Fibroblast of villous mesenchyme (primary cell): Measurements from ENCODE around the gene ARHGEF40. TPM values are rescaled to one million over a fixed set of nuclear protein-coding genes. Genes with fewer than 3 reads are reported as not detected.

ENCODE experiments used
- DNase-seq: peaks from one replicate; pipeline ENCODE4 v3.0.0-alpha.2; 2010; ENCODE audit warnings: low read depth
- H3K4me3 ChIP-seq: 2 replicates; pipeline ENCODE4 v1.5.1; 2011; ENCODE audit warnings: low read depth, mild to moderate bottlenecking, low read length
- CTCF ChIP-seq: IDR thresholded peaks from 2 replicates; pipeline ENCODE4 v1.5.1; 2012; ENCODE audit warnings: low read depth, mild to moderate bottlenecking, low read length; ENCODE audit not compliant: insufficient read depth
- total RNA-seq: library from RNA; depleted of rRNA; stranded (reverse); fragments of >200 nt; gene quantifications from 2 replicates; pipeline ENCODE4 v1.2.3, GENCODE V29; 2012

The ARHGEF40 gene
- total RNA-seq, 1 donor, result 45.3 TPM

DNA sequence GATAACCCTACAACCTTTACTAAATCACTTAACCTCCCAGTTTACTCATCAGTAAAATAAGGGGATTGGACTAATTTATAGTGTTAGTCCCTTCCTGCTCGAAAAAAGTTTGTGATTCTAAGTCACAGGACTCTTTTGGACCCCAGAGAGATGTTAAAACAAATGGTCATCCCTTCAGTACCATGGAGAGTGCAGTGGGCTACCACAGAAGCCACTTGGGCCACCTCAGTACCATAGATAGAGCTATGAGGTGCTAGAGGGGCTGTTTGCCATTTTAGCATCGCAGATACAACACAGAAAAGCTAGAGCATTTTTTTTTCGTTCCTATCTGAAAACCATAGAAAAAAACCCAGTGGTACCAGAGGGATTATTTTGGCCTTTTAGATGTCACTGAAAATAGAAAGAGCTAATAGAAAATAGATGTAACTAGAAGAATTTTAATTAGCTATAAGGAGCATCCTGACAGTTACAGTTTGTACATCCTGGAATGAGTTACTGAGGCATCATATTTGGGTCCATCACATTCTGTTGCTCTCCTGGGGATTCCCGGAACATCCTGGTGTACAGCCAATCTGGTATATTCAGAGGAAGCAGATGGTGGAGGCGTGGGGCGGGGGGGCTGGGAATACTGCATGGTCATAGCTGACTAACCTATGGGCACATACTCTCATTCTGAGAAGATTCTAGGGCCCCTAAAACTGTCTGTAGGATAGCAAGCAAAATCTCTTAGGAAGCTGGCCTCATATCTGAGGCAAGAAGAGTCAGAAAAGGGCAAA lies 25.5 kb downstream of the ARHGEF40 start:
- TF ChIP-seq CTCF, result no peak
- no peak overlapping the region for H3K4me3 ChIP-seq
- peak; percentile 21 for DNase-seq

GRCh38 chr14:21096438-21096837 lies 26.3 kb downstream of the ARHGEF40 start:
- DNase-seq, result no peak
- H3K4me3 ChIP-seq, result no peak overlapping the region
- no peak for TF ChIP-seq CTCF

GRCh38 chr14:21096978-21097635 lies 27.0 kb downstream of the ARHGEF40 start:
- no peak overlapping the region for H3K4me3 ChIP-seq
- no peak for DNase-seq
- TF ChIP-seq CTCF, result no peak

- H3K4me3 ChIP-seq, result no peak overlapping the region
- TF ChIP-seq CTCF, result no peak
- DNase-seq, result no peak
Measured at GRCh38 chr14:21097636-21098075, 27.6 kb downstream of the ARHGEF40 start.

DNA sequence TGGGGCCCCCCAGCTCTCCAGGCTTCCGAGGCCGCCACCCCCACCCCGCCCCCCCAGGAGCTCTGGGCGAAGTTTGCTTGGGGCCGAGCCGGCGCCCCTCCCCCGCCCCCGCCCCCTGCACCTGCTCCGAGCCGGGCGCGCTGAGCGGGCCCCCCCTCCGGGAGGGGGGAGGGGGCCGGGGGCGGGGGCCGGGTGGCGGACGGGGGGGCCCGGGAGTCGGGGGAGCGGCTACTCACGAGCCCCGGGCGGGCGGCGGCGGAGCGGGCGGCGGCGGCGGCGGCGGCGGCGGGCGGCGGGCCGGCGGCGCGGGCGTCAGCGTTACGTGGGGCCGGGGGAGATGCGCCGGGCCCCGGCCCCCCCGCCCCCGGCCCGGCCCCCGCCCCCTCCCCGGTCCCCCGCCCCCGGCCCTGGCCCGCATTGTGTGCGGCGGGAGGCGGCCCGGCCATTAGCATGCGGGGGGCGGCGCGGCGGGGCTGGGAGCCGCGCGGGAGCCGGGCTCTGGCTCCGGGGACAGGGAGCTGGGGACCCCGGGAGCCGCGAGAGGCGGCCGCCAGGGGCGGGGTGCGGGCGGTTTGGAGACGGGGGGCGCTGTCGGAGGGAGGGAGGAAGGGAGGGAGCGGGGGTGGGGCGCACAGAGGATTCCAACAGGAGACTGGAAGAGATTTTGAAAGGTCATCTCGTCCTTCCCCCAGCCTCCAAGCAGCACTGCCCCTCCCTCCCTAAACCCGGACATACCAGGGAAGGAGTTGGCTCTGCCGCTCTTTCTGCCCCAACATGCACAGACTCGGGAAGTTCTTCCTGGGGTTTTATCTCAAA lies 28.2 kb downstream of the ARHGEF40 start, which contains the start of gene ZNF219:
Gene ZNF219 (minus strand): TSS at position 580 of the 816 bp plus-strand sequence. CDS start 5,064 bp downstream, outside the sequence.
- no peak for TF ChIP-seq CTCF
- peak within 1 kb of the TSS; percentile 68 for H3K4me3 ChIP-seq
- DNase-seq, result peak; percentile 40

- no peak for TF ChIP-seq CTCF
- peak overlapping the region; percentile 68 for H3K4me3 ChIP-seq
- no peak for DNase-seq
Measured at GRCh38 chr14:21098892-21099595, 28.9 kb downstream of the ARHGEF40 start.
